ENCODE measurements around the gene PPARD.

DNA sequence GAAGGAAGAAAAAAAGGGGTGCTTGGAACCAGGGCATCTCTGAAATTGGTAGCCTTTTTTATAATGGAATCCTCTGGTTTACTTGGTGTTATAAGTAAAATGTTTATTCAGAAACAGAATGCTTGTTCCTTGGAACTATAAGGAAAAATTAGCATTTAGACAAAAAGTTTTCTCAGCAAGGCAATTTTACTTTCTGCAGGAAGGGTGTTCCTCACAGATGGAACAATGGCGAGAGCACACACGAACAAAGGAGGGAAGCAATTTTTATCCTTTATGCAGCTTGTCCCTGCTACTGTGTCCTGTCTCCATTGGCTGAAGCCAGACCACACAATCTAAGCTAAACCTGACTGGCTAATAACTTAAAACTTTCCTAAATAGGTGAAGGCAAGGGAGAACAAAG, 87.1 kb downstream of the PPARD start:
- TF ChIP-seq POLR2AphosphoS5 (IDR thresholded peaks at IDR 0.05; ENCODE audit: borderline replicate concordance, low read depth, low read length): no peak
- no peak for TF ChIP-seq EZH2 (IDR thresholded peaks at IDR 0.05)
